Small intestine (tissue), 7 donors: ENCODE results near the gene PIP4P1. TPM values are rescaled to one million over a fixed set of nuclear protein-coding genes. Genes with fewer than 3 reads are reported as not detected.

ENCODE experiments used
- DNase-seq, 2 donors: peaks; one replicate each; pipeline versions ENCODE4 v3.0.0 to v3.0.0-alpha.2; 2013
- FAIRE-seq: peaks from 2 replicates; lab custom pipeline; 2012; peaks lifted over from hg19 to GRCh38; lab: Jason Lieb, UNC
- H3K27ac ChIP-seq, 3 donors: one replicate each; pipeline ENCODE4 v1.5.1; 2013; ENCODE audit warnings: low read length in 2 of 3, mild to moderate bottlenecking in 2 of 3, control low read depth in 1 of 3, inconsistent platforms in 1 of 3, low read depth in 1 of 3, moderate library complexity in 1 of 3
- H3K27me3 ChIP-seq, 3 donors: one replicate each; pipeline ENCODE4 v1.6.1; 2013; ENCODE audit warnings: low read length in 3 of 3, inconsistent platforms in 1 of 3; ENCODE audit not compliant: control insufficient read depth in 3 of 3, insufficient read depth in 3 of 3
- H3K36me3 ChIP-seq, 3 donors: one replicate each; pipeline ENCODE4 v1.6.1; 2013; ENCODE audit warnings: low read length in 3 of 3, inconsistent platforms in 1 of 3, low read depth in 1 of 3, mild to moderate bottlenecking in 1 of 3, moderate library complexity in 1 of 3; ENCODE audit not compliant: control insufficient read depth in 3 of 3, insufficient read depth in 2 of 3
- H3K4me1 ChIP-seq, 3 donors: one replicate each; pipeline ENCODE4 v1.6.1; 2013; ENCODE audit warnings: low read length in 2 of 3, inconsistent platforms in 1 of 3, low read depth in 1 of 3, mild to moderate bottlenecking in 1 of 3, moderate library complexity in 1 of 3; ENCODE audit not compliant: control insufficient read depth in 3 of 3, insufficient read depth in 2 of 3
- H3K4me3 ChIP-seq, 3 donors: one replicate each; pipeline ENCODE4 v1.5.1; 2013; ENCODE audit warnings: low read length in 3 of 3, control low read depth in 1 of 3, inconsistent platforms in 1 of 3, low read depth in 1 of 3, mild to moderate bottlenecking in 1 of 3, moderate library complexity in 1 of 3
- H3K9me3 ChIP-seq, 2 donors: one replicate each; pipeline ENCODE4 v1.6.1; 2013; ENCODE audit warnings: low read depth in 1 of 2, low read length in 1 of 2; ENCODE audit not compliant: control insufficient read depth in 2 of 2, insufficient read depth in 1 of 2
- WGBS, 3 donors: extraction: QIAGEN DNeasy Blood & Tissue Kit; methylation state at CpG; one replicate each; pipeline ENCODE4 v1.1.7; 2013; 5-methylcytosine and 5-hydroxymethylcytosine counted together
- polyA plus RNA-seq, 4 donors: library from polyadenylated mRNA; stranded (reverse) in 3 of 4; unstranded in 1 of 4; fragments of 200-250 nt in 3 of 4; fragments of 120-200 nt in 1 of 4; gene quantifications; one replicate each; pipeline versions ENCODE4 v1.2.1 to v1.2.3, GENCODE V29; 2013
- donor health status: healthy with polysubstance abuse.
- donor health status: control.
- donor health status: control.
- donor health status: Bipolar disorder and iron deficiency.
- donor health status: healthy.

PIP4P1 gene
- polyA plus RNA-seq, 4 donors = 37.6 to 55.1 (median 49.2) TPM

- no peaks in the 10 kb centered on the region for H3K27me3 ChIP-seq
- DNase-seq (no peak), FAIRE-seq (no peak)
- H3K27ac ChIP-seq = no peak overlapping the region
- no peak overlapping the region for H3K4me3 ChIP-seq
- H3K4me1 ChIP-seq = peaks cover 0 to 4% (median 2%) of the 10 kb centered on the region in 3 donors
- H3K36me3 ChIP-seq = no peaks in the 10 kb centered on the region
- no peaks in the 10 kb centered on the region for H3K9me3 ChIP-seq
These were observed 26.1 kb upstream of the PIP4P1 start for GRCh38 chr14:20487396-20487725.

GRCh38 chr14:20486684-20487395, 25.6 kb upstream of the PIP4P1 start:
- H3K36me3 ChIP-seq = no peaks in the 10 kb centered on the region
- H3K4me3 ChIP-seq = no peak overlapping the region
- no peaks in the 10 kb centered on the region for H3K9me3 ChIP-seq
- H3K27me3 ChIP-seq = no peaks in the 10 kb centered on the region
- WGBS, 3 donors = 77 to 83% (median 79%) methylated on average over 8 of the region's 8 CpGs
- FAIRE-seq (no peak), DNase-seq (no peak)
- peaks cover 0 to 4% (median 2%) of the 10 kb centered on the region in 3 donors for H3K4me1 ChIP-seq
- H3K27ac ChIP-seq = no peak overlapping the region

DNA sequence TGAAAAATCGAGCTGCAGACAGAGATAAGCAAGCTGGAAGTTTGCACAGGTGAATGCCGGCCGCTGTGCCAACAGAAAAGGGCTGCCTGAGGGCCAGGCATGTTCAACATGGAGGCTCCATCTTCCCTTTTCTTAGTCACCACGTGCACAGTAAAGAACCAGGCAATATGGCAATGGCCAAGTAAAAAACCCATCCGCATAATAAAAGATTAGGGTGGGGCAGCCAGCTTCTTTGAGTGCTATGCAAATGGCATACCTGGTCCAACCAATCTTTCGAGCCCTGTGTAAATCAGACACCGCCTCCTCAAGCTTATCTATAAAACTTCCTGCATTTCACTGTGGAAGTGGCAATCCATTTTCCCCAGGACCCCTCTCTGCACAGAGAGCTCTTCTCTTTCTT, 24.7 kb upstream of the PIP4P1 start:
- H3K4me1 ChIP-seq = peaks cover 0 to 4% (median 2%) of the 10 kb centered on the region in 3 donors
- FAIRE-seq (no peak), DNase-seq (no peak)
- WGBS, 3 donors = 41 to 63% (median 58%) methylated on average over 7 of the region's 7 CpGs
- no peaks in the 10 kb centered on the region for H3K9me3 ChIP-seq
- no peak overlapping the region for H3K27ac ChIP-seq
- H3K27me3 ChIP-seq = no peaks in the 10 kb centered on the region
- no peaks in the 10 kb centered on the region for H3K36me3 ChIP-seq
- H3K4me3 ChIP-seq = no peak overlapping the region

GRCh38 chr14:20482382-20482781, 21.1 kb upstream of the PIP4P1 start:
- H3K27me3 ChIP-seq = no peaks in the 10 kb centered on the region
- peaks cover 2 to 10% (median 4%) of the 10 kb centered on the region in 3 donors for H3K36me3 ChIP-seq
- no peak for FAIRE-seq
- H3K9me3 ChIP-seq = no peaks in the 10 kb centered on the region
- DNase-seq = no peak
- H3K4me3 ChIP-seq = no peak overlapping the region
- 85 to 91% (median 89%) methylated on average over 5 of the region's 5 CpGs for WGBS, 3 donors
- H3K27ac ChIP-seq = no peak overlapping the region
- peaks cover 0 to 6% (median 3%) of the 10 kb centered on the region in 3 donors for H3K4me1 ChIP-seq

DNA sequence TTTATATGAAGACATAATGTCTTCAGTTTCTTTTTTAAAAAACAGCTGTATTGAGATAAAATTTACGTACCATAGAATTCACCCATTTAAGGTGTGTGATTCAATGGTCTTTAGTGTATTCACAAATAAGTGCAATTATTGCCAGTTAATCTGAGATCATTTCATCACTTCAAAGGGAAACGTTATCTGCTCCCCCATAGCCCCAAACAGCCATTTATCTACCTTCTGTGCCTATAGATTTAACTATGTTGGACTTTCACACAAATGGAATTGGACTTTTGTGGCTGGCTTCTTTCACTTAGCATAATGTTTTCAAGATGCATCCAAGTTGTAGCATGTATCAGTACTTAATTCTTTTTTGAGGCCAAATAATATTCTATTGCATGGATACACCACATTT, 17.7 kb upstream of the PIP4P1 start:
- FAIRE-seq = no peak

DNA sequence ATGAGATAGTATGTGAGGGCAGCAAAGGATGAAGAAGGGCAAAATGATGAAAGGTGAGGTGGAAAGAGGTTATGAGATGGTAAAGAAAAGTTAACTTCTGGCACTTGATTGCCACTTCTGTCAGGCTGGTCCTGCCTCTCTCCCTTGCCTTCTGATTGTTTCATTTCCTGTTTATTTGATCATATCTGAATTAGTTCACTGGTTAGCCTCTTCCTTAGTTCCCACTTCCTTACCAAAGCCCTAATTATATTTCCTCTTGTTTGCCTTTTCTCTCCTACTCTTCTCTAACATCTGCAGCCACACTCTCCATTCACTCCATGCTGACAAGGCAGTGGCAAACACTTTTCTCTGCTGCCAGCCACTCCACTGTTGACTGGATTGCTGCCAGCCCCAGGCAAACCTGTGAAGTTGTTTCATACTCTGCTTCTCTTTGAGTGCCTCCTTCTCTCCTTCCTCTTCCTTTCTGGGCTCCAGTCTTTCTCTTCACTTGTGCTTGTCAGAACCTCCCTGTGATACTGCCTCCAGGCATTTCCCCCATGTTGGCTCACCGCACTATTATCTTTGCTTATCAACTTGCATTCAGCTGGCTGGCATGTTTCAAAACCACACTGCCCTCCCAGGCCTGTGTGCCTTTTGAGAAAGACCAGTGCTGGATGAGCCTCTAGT, 16.1 kb upstream of the PIP4P1 start:
- peaks cover 20 to 49% (median 27%) of the 10 kb centered on the region in 3 donors for H3K36me3 ChIP-seq
- peak overlapping the region in 2 of 3 donors; percentile 50 to 62 for H3K27ac ChIP-seq

More for the DNA sequence above, 17.7 kb upstream of the PIP4P1 start:
- Histone ChIP-seq H3K36me3 (peaks cover 16 to 42% (median 25%) of the 10 kb centered on the region in 3 donors), H3K9me3 (no peaks in the 10 kb centered on the region), H3K4me3 (no peak overlapping the region), H3K27ac (no peak overlapping the region), H3K27me3 (no peaks in the 10 kb centered on the region), H3K4me1 (peaks cover 2 to 8% (median 4%) of the 10 kb centered on the region in 3 donors)
- 75 to 85% (median 82%) methylated on average over 2 of the region's 2 CpGs for WGBS, 3 donors
- no peak for DNase-seq

DNA sequence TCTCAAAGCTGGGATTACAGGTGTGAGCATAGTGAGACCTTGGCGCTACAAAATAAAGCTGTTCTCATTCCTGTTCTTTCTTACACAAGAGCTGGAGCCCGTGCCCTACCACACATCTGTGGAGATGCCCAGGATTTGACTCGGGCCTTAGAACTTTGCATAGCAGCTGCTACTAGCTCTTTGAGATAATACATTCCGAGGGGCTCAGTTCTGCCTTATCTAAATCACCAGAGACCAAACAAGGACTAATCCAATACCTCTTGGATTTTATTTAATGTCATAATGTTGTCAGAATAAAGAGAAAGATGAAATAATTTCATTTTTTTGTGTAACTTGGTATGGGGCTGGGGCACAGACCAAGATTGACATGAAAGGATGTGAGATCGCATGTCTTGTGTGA, 15.5 kb upstream of the PIP4P1 start:
- WGBS, 3 donors = 79 to 83% (median 82%) methylated on average over 5 of the region's 5 CpGs
- Histone ChIP-seq H3K4me3 (no peak overlapping the region), H3K9me3 (no peaks in the 10 kb centered on the region), H3K4me1 (peaks cover 5 to 25% (median 6%) of the 10 kb centered on the region in 3 donors), H3K27me3 (no peaks in the 10 kb centered on the region), H3K27ac (peak overlapping the region in 1 of 3 donors; percentile 62), H3K36me3 (peaks cover 20 to 51% (median 27%) of the 10 kb centered on the region in 3 donors)
- DNase-seq (no peak), FAIRE-seq (no peak)

More for the DNA sequence above, 16.1 kb upstream of the PIP4P1 start:
- peaks cover 2 to 19% (median 2%) of the 10 kb centered on the region in 3 donors for H3K4me1 ChIP-seq
- no peaks in the 10 kb centered on the region for H3K27me3 ChIP-seq
- FAIRE-seq = no peak
- no peaks in the 10 kb centered on the region for H3K9me3 ChIP-seq
- WGBS, 3 donors = 18 to 36% (median 24%) methylated on average over 1 of the region's 1 CpG
- no peak for DNase-seq
- no peak overlapping the region for H3K4me3 ChIP-seq

GRCh38 chr14:20472536-20473169, 11.4 kb upstream of the PIP4P1 start:
- H3K4me1 ChIP-seq = peaks cover 7 to 30% (median 16%) of the 10 kb centered on the region in 3 donors
- peak overlapping the region in 2 of 3 donors; percentile 88 to 98 for H3K4me3 ChIP-seq
- DNase-seq (peak; percentile 50 to 78), FAIRE-seq (no peak)
- peaks cover 16 to 44% (median 27%) of the 10 kb centered on the region in 3 donors for H3K36me3 ChIP-seq
- peak overlapping the region in 2 of 3 donors; percentile 47 to 98 for H3K27ac ChIP-seq
- no peaks in the 10 kb centered on the region for H3K27me3 ChIP-seq
- no peaks in the 10 kb centered on the region for H3K9me3 ChIP-seq
- WGBS, 3 donors = 27 to 72% (median 47%) methylated on average over 2 of the region's 2 CpGs
